Left kidney (tissue), 2 donors: Measurements from ENCODE around the gene ZSWIM5. TPM values are rescaled to one million over a fixed set of nuclear protein-coding genes. Genes with fewer than 3 reads are reported as not detected.
"Not testable (repeated sequence)": the region's sequence is repeated elsewhere in the genome, so short reads cannot be mapped to it uniquely, and the experiment has no call there.

Source experiments
- DNase-seq: peaks from one replicate; pipeline ENCODE4 v3.0.0-alpha.2; 2013
- polyA plus RNA-seq: library from polyadenylated mRNA; unstranded; fragments of 120-200 nt; gene quantifications from one replicate; pipeline ENCODE4 v1.2.1, GENCODE V29; 2013; ENCODE audit not compliant: insufficient read length

Gene ZSWIM5
- polyA plus RNA-seq, 1 donor: 9.6 TPM

GRCh38 chr1:45205011-45205909, 1.1 kb downstream of the ZSWIM5 start:
- DNase-seq: peak; percentile 42

DNA sequence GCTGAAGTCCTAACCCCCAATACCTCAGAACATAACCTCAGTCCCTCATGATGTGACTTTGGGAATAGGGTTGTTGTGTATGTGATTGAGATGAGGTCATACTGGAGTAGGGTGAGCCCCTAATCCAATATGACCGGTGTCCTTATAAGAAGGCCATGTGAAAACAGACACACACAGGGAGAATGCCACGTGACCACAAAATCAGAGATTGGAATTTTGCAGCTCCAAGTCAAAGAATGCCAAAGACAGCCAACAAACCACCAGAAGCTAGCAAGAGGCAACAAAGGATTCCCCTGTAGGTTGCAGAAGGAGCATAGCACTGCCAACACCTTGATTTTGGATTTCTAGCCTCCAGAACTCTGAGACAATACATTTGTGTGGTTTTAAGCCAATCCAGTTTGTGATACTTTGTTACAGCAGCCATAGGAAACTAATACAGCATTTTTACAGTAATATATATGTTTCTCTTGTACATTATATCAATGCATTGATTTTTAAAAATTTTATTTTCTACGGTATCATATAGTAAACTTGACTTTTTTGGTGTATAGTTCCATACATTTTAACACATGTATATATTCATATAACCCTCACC, 5.4 kb downstream of the ZSWIM5 start:
- DNase-seq: no peak

DNA sequence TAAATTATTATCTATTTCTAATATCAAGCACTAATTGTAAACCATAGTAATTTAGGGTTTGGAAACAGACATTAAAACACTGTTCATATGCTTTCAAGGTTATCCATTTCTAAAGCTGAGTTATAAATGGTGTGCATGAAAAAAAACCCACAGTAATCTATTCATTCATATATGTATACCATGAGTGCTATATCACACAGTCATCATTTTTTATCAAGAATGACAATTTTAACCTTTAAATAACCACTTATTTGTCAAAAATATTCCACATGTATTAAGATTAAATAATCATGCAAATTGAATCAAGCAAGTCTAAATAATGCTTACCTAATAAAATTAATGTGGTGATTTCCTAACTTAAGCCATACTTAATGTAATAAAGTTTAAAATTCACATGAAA, 6.0 kb downstream of the ZSWIM5 start:
- DNase-seq: no peak

DNA sequence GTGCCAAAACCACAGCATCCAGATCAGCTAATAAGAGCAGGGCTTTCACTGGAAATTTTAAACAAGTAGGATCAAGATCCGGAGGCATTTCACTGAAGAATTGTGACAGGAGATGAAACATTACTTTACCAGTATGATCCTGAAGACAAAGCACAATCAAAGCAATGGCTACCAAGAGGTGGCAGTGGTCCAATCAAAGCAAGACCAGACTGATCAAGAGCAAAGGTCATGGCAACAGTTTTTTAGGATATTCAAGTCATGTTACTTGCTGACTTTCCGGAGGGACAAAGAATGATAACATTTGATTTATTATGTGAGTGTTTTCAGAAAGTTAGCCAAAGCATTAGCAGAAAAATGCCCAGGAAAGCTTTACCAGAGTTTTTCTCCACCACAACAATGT, 8.2 kb downstream of the ZSWIM5 start:
- DNase-seq: no peak

DNA sequence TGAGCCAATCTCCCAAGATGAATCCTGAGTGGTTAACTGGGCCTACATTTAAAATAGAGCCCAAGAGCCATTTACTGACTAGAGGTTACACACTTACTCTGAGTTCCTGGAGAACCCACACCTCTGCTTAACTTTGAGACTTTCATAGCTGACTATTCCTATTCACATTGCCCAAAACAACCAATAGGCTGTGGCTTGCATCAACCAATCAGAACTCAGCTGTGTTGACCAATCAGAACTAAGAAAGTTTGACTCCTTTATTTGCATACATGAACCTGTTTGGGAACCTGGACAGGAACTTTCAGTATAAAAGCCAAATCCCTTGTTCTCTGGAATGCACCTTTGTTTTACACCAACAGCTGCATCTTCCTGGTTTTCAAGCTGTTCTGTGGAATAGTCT, 9.5 kb downstream of the ZSWIM5 start:
- DNase-seq: no peak

- DNase-seq: no peak
Observed at GRCh38 chr1:45191418-45191783, 15.0 kb downstream of the ZSWIM5 start.

DNA sequence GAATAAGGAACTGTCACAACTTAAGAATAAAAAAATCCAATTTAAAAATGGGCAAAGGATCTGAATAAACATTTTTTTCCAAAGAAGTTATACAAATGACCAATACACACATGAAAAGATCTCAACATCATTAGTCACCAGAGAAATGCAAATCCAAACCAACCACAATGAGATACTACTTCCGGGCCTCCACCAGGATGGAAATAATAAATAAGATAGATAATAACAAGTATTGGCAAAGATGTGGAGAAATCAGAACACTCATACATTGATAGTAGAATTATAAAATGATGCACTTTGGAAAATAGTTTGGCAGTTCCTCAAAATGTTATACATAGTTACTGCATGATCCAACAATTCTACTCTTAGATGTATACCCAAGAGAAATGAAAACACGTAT, 18.7 kb downstream of the ZSWIM5 start:
- DNase-seq: no peak

- DNase-seq: not testable (repeated sequence)
Observed at GRCh38 chr1:45179918-45180519, 26.4 kb downstream of the ZSWIM5 start.

- no peak for DNase-seq
Observed at GRCh38 chr1:45177452-45177851, 29.0 kb downstream of the ZSWIM5 start.

DNA sequence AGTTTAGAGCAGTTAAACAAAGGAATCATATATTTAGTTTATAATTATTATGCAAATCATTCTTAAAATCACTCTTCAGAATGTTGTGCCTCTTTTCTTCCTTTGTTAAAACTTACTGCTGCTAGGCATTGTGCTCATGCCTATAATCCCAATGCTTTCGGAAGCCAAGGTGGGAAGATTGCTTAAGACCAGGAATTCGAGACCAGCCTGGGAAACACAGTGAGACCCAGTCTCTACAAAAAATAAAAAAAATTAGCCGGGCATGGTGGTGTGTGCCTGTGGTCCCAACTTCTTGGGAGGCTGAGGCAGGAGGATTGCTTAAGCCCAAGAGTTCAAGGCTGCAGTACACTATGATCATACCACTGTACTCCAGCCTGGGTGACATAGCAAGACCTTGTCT, 33.6 kb downstream of the ZSWIM5 start:
- DNase-seq: no peak

GRCh38 chr1:45172005-45172404, 34.4 kb downstream of the ZSWIM5 start:
- no peak for DNase-seq

DNA sequence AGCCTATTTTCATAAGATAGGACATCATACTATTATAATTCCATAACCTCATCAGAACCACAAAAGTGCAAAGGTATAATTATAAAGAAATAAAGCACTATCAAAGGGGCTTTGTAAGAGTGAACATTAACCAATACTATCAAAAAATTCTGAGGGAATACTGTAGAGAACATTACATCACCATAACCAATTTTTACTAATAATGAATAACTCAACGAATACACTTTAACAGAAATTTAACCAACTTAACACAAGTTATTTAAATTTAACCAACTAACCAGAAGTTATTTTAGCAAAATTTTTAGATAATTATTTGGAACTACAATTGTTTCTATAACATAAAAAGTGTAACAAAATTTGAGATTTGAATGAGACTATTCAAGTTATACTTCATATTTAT, 34.8 kb downstream of the ZSWIM5 start:
- no peak for DNase-seq

- no peak for DNase-seq
Observed at GRCh38 chr1:45170151-45170742, 36.2 kb downstream of the ZSWIM5 start.

GRCh38 chr1:45167947-45168346, 38.5 kb downstream of the ZSWIM5 start:
- not testable (repeated sequence) for DNase-seq

- not testable (repeated sequence) for DNase-seq
Observed at GRCh38 chr1:45164307-45164706, 42.1 kb downstream of the ZSWIM5 start.

- DNase-seq: not testable (repeated sequence)
Observed at GRCh38 chr1:45163111-45163510, 43.3 kb downstream of the ZSWIM5 start.

DNA sequence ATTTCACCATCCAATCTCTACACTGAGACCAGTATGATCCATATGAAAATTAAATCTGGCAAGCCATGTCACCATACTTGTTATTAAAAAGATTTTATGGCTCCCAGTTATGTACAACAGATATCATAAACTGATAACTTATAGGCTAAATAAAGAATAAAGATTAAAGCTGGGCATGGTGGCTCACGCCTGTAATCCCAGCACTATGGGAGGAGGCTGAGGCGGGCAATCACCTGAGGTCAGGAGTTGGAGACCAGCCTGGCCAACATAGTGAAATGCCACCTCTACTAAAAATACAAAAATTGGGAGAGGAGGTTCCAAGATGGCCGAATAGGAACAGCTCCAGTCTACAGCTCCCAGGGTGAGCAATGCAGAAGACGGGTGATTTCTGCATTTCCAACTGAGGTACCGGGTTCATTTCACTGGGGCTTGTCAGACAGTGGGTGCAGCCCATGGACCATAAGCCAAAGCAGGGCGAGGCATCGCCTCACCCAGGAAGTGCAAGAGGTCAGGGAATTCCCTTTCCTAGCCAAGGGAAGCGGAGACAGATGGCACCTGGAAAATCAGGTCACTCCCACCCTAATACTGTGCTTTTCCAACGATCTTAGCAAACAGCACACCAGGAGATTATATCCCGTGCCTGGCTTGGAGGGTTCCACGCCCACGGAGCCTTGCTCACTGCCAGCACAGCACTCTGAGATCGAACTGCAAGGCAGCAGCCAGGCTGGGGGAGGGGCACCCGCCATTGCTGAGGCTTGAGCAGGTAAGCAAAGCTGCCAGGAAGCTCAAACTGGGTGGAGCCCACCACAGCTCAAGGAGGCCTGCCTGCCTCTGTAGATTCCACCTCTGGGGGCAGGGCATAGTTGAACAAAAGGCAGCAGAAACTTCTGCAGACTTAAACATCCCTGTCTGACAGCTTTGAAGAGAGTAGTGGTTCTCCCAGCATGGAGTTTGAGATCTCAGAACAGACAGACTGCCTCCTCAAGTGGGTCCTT, 44.1 kb downstream of the ZSWIM5 start:
- not testable (repeated sequence) for DNase-seq

DNA sequence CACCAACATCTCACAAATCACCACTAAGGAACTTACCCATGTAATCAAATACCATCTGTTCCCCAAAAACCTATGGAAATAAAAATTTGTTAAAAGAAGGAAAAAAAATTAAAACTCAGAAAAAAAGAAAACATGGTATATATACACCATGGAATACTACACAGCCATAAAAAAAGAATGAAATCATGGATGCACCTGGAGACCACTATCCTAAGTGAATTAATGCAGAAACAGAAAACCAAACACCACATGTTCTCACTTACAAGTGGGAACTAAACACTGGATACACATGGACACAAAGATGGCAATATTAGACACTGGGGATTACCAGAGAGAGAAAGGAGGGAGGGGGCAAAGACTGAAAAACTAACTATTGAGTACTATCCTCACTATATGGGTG, 50.4 kb downstream of the ZSWIM5 start:
- no peak for DNase-seq

DNA sequence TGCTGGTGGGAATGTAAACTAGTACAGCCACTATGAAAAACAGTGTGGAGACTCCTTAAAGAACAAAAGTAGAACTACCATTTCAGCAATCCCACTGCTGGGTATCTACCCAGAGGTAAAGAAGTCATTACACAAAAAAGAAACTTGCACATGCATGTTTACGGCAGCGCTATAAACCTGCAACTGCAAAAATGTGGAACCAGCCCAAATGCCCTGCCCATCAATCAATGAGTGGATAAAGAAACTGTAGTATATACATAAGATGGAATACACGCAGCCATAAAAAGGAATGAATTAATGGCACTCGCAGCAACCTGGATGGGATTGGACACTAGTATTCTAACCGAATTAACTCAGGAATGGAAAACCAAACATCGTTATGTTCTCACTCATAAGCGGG, 51.0 kb downstream of the ZSWIM5 start:
- no peak for DNase-seq

DNA sequence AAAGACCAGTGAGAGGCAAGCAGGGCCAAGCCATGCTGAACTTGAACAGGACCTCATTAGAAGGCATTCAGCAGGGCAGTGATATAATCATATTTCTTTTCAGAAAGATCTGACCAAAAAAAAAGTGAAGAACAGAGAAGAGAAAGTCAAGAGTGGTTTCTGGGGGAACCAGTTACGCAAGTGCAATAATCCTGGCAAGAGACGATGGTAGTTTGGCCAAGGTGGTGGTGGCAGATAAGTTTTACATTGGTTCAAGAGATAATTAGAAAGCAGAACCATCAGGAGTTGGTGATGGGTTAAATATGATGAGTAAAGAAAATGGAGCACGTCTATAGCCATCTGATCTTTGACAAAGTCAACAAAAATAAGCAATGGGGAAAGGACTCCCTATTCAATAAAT, 54.3 kb downstream of the ZSWIM5 start:
- DNase-seq: no peak

GRCh38 chr1:45148209-45148825, 58.1 kb downstream of the ZSWIM5 start:
- no peak for DNase-seq
